GM18517 (cell line): ENCODE data around the gene RASSF10.

ENCODE experiments used
- ATAC-seq: cut with Tn5 transposase; IDR thresholded peaks from one replicate; pipeline ENCODE4 v1.9.1; 2021; ENCODE audit warnings: mild to moderate bottlenecking, moderate library complexity; ENCODE audit not compliant: unreplicated experiment

The RASSF10 gene

GRCh38 chr11:12993626-12994025 lies 15.5 kb upstream of the RASSF10 start:
- no peak for ATAC-seq

DNA sequence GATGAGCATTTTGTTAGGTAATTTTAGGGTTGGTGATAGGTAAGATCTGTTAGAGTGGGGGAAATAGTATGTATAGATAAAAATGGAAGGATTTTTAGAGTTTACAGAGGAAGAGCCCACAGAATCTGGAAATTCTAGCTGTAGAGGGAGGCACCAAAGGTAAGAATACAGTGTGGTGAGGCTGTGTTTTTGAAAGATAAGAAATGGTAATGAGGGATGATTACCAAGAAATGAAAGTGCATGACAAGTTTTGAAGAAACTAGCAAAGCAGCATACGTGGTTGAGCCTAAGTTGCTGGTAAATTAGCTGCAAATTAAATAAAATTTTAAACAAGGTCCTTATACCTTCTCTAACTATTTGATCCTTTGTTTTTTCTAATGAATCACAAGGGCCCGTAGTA lies 14.6 kb upstream of the RASSF10 start:
- ATAC-seq, result no peak

DNA sequence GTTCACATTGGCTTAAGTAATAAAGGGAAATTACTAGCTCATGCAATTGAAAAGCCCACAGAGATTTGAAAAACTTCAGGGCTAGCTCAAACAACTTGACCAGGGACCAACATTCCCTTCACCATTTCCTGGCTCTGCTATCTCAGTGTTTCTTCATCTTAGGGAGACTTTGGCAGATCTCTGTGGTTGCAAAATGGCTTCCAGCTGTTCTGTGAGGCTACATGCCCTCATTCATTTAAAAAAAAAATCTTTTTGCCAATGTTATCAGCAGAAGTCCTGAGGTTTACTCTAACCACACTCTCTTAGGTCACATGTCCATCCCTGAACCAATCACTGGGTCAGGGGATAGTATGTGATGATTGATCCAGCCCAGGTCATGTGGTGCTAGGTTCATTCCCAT lies 13.9 kb upstream of the RASSF10 start:
- ATAC-seq, result no peak

- ATAC-seq, result no peak
These were observed 13.3 kb upstream of the RASSF10 start for GRCh38 chr11:12995823-12996222.

DNA sequence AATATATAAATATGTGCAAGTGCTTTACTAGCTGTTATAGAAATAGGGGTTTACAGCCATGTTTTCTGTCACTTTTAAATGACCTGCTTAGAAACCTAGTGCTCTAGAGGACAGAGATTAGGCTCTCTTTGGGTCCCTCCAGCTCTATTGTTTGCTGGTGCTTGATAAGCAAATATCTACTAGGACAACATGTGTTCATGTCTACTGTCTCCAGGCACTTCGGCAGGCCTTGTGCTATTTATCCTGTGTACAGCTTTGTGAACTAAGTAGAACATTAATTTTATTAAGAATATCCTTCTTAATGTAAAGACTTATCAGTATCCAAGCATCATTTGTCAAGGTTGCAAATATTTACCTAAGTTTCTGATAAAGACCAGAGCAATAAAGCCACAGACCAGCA lies 11.9 kb upstream of the RASSF10 start:
- ATAC-seq, result no peak

GRCh38 chr11:12998336-12998735 lies 10.8 kb upstream of the RASSF10 start:
- ATAC-seq, result no peak

DNA sequence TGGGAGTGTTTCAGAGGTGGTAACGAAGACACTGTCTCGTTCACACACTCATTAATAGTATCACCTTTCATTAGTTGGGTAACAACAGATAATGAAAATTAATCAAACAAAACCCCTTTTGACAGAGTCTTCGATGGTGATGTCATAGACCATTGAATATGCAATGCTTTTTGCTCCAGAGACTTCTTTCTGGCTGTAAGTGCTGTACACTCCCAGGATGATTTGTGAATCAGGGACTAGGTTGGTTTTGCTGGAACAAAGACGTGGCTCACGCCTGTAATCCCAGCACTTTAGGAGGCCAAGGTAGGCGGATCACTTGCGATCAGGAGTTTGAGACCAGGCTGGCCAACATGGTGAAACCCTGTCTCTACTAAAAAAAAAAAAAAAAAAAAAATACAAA lies 9.5 kb upstream of the RASSF10 start:
- no peak for ATAC-seq

DNA sequence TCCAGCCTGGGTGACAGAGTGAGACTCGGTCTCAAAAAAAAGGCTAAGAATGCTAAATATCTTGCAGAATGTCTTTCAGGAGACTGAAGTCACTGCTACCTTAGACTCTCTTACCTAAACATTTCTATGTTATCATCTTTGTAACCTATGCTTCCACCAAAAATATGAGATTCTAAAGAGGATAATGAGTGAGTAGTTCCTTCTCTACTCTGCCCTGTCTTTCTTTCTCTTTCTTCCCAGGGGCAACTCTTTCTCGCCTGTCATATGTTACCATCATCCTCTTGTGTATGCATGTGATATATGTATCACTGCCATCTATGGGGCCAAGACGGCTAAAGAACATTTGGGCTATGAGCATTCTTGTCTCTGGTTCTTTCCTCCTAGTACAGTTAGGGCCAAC lies 9.0 kb upstream of the RASSF10 start:
- no peak for ATAC-seq

- ATAC-seq, result no peak
These were observed 8.4 kb upstream of the RASSF10 start for GRCh38 chr11:13000721-13001120.

- ATAC-seq, result no peak
These were observed 5.2 kb upstream of the RASSF10 start for GRCh38 chr11:13003736-13004493.

DNA sequence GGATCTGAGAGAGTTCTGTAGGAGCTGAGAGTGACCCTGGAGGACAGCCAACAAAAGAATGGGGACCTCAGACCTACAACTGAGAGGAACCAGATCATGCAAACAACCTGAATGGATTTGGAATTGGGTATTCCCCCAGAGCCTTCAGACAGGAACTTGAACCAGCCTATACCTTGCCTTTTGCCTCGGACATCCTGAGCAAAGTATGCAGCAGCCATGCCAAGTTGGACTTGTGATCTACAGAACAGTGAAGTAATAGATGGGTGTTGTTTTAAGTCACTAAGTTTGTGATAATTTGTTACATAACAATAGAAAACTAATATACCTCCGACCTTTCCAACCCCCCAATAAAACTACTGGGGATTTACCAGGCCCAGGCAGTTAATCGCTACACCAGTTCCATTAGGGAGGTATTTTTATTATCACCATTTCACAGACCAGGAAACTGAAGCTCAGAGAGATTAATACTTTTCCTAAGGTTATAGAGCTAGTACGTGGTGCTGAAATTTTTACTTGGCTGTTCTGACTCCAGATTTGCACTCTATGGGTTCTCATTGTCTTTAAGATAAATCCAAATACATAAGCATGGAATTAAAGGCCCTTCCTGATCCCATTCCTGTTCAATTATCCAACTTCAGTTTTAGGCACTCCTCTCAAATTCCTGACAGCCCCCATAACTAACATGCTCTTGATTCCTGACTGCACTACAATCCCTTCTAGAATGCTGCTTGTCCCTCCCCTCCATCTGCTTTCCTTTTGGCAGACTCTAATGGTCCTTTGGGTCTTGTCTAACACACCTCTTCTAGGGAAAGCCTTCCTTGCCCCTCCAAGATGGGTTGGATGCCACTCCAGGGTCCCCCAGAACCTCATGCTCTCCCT lies 1.7 kb upstream of the RASSF10 start:
- no peak for ATAC-seq

DNA sequence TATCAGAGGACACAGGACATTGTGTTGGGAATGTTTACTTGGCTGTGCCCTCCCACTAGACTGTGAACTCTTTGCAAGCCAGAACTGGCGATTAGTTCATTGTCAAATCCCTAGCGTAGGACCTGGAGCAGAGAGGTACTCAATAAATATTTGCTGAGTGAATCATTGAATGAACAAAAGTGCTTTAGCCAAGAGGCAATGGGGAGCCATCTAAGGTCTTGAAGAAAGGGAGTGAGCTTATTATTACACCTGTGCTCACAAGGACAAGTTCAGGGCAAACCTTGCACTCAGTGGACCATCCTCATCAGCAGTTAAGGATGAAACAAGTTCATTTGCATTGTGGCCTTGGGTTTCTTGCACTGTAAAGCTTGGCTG lies 1.1 kb upstream of the RASSF10 start:
- no peak for ATAC-seq

DNA sequence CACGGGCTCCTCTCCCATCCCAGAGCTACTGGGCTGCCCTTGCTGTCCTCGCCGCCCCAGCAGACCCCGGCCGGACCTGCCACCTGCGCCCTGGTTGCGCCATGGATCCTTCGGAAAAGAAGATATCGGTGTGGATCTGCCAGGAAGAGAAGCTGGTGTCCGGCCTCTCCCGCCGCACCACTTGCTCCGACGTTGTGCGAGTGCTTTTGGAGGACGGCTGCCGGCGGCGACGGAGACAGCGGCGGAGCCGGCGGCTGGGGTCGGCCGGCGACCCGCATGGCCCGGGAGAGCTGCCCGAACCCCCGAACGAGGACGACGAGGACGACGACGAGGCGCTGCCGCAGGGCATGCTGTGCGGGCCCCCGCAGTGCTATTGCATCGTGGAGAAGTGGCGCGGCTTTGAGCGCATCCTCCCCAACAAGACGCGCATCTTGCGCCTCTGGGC lies 382 bp downstream of the RASSF10 start:
- ATAC-seq, result no peak

DNA sequence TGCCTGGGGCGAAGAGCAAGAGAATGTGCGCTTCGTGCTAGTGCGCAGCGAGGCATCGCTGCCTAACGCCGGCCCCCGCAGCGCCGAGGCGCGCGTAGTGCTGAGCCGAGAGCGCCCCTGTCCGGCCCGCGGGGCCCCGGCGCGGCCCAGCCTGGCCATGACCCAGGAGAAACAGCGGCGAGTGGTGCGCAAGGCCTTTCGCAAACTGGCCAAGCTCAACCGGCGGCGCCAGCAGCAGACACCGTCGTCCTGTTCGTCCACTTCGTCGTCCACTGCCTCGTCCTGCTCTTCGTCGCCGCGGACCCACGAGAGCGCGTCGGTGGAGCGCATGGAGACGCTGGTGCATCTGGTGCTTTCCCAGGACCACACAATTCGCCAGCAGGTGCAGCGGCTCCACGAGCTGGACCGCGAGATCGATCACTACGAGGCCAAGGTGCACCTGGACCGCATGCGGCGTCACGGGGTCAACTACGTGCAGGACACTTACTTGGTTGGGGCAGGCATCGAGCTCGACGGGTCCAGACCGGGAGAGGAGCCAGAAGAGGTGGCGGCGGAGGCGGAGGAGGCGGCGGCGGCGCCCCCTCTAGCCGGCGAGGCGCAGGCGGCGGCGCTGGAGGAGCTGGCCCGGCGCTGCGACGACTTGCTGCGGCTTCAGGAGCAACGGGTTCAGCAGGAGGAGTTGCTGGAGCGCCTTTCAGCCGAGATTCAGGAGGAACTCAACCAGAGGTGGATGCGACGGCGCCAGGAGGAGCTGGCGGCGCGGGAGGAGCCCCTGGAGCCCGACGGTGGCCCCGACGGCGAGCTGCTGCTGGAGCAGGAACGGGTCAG lies 1.0 kb downstream of the RASSF10 start:
- no peak for ATAC-seq

- no peak for ATAC-seq
These were observed 1.8 kb downstream of the RASSF10 start for GRCh38 chr11:13010749-13011465.

DNA sequence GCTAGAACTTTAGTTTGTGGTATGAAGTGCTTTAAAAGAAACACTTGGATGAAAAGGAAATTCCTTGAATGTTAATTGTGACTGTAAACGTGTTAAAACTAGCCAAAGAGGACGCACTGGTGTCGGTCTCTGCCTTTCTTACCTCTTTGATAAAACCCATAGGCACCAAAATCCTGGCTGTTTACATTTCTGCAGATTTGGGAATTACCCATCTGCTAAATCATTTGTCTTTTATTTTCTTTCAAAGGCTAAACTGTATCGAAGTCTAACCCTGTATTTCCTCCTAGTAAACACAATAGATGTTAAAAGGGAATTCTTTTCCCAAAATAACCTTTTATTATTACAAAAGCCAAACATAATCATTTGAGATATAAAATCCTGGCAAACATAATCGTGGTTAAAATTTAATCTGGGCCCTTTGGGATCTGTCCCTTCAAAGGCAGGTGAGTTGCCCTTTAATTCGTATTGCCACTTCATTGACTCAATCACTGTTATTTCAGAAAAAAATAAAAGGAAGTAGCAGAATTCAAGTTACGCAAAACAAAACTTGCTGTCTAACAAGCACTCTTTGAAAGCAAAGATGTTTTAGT lies 2.4 kb downstream of the RASSF10 start:
- ATAC-seq, result no peak

- ATAC-seq, result no peak
These were observed 3.0 kb downstream of the RASSF10 start for GRCh38 chr11:13012056-13012661.

DNA sequence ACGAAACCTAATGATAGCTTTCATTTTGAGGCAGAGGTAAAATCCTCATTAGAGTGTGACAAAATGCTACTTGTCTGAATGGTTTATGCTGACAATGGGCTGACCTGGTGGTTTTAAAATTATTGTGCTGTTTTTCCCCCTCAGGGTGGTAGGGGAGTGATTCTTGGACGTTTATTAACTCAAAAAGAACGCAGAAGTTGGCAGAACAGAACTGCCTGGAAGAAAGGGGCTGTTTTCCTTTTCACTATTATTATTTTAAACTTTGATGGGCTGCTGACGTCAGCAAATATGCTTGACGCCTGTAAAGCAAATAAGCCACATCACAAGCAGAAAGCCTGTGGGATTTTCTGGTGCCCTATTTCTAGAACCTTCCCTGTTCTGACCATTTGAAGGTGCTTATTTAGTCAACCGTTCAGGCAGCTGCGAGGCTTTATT lies 4.0 kb downstream of the RASSF10 start:
- no peak for ATAC-seq

DNA sequence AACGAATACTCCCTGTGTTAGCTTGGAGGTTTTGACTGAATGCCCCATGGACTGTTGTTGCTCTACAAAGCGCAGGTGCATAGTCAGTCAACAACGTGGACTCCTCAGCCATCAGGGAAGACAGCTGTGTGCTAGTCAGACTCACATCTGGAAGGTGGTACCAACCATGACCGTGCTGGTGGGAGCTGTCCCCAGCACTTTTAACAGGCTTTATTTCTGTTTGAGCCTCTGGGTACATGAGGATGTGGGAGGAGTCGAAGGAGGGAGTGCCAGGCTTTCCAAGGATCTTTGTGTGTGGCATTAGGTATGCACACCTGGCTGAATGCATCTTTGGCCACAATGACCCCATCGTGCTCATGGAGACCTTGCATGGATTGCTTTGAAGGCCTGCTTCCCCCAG lies 6.6 kb downstream of the RASSF10 start:
- no peak for ATAC-seq

DNA sequence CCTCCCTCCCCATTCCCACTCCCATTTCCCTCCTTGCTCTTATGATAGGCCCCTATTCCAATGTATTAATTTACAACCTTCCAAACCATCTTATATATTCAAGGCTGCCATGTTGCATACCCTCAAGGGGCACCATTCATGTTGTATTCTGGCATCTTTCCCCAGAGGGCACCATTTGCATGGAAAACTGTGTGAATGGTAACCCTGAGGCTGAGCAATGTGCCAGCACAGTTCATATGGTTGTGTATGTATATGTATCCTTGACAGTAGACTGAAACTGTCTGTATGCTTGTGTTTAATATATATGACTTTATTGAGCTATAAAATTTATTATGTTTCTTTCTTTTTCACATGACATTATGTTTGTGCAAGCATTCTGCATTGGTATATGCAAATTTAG lies 7.3 kb downstream of the RASSF10 start:
- no peak for ATAC-seq
